Activated CD8-positive, alpha-beta memory T cell treated with anti-CD3 and anti-CD28 coated beads, Interleukin-2, amount 50 U/mL, for 4 hours (primary cell): Measurements from ENCODE around the gene YPEL4.
A peak's percentile ranks its signal among the peaks of the same experiment; 100 is the strongest.
"Not testable (repeated sequence)": the region's sequence is repeated elsewhere in the genome, so short reads cannot be mapped to it uniquely, and the experiment has no call there.

ENCODE experiments used
- DNase-seq: peaks from one replicate; pipeline ENCODE4 v3.0.0-alpha.2; 2020

Gene YPEL4, protein sequence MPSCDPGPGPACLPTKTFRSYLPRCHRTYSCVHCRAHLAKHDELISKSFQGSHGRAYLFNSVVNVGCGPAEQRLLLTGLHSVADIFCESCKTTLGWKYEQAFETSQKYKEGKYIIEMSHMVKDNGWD

GRCh38 chr11:57649826-57650738, at the start of gene YPEL4:
TSS of gene YPEL4 (minus strand) at chr11:57649912. CDS start at chr11:57647107, 2,805 bp downstream.
- DNase-seq: peak; percentile 68

GRCh38 chr11:57698843-57699365, 49.2 kb upstream of the YPEL4 start:
- no peak for DNase-seq

DNA sequence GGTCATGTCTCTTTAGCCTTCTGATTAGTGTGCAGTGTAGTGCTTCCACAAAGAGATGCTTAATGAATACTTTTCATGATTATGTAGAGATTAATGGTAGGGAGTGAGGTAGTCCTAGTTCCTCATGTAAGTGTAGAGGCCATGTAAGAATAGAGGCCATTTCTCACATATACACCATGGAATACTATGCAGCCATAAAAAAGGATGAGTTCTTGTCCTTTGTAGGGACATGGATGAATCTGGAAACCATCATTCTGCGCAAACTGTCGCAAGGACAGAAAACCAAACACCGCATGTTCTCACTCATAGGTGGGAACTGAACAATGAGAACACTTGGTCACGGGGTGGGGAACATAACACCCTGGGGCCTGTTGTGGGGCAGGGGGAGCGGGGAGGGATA, 40.8 kb upstream of the YPEL4 start:
- DNase-seq: not testable (repeated sequence)

- DNase-seq: no peak
Measured at GRCh38 chr11:57681168-57681567, 31.5 kb upstream of the YPEL4 start.

DNA sequence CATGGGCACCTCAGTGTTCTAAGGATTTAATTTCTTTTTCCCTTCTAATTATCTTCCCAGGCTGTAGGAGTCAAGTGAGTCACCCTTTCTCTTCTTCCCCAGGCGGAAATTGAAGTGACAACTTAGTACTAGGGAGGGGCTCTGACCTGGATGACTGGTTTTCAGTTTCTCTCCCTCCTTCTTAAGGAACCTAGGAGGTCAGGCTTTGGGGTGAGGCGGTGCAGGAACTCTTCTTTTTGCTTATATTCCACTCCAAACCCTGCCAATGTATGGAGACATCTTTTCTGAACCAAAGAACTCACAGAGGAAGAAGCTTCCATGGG, 30.8 kb upstream of the YPEL4 start:
- no peak for DNase-seq

GRCh38 chr11:57679396-57679795, 29.7 kb upstream of the YPEL4 start:
- no peak for DNase-seq

DNA sequence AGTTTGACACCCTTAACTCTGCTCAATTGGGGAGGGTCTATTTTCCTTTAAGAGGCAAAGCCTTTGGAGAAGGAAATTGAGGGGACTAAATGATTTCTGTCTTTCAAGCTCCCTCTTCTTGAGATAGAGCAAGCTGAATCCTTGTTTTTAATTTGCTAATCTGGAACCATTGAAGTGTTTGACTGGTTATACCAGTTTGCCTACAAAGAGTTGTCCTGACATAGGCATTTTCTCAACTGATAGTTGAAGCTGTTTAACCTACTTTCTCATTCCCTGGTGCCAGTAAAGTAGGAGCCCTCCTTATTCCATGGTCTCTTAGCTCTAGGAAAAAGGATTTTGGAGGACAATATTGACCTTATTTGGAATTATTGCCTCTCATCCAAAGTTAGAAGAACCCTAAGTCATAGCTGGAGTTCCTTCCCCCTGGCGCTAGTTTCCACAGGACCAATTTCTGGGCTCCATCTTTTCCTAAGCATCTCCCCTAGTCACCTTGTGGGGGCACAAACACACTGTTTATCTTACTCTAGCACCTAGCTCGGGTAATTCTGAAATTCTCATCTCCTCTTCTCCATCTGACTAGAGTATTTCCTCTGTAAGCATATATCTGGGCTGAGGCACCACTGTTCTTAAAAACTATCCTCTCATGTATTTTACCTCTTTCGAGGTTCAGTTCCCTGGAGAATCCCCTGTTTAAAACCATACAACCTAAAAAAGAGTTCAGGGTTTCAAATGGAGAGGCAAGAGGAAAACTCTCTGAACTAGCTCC, 25.6 kb upstream of the YPEL4 start:
- DNase-seq: no peak

DNA sequence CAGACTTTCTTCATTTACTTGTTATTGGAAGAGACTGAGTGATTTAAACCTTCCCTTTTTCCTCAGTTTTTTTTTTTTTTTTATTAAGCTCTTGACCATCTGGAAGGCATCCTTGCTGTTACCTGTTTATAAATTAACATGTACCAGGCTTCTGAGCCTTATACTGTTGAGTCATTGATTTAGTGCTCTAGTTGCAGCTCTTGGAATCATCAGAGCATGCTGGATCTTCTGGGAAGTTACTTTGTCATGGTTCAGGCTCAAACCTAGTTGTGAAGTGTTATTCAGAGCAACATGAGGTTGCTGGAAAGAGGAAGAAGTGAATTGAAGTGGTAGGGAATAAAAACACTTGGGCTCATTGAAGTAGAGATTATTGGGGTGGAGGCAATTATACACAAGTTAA, 24.5 kb upstream of the YPEL4 start:
- no peak for DNase-seq

GRCh38 chr11:57668434-57668782, 18.7 kb upstream of the YPEL4 start:
- no peak for DNase-seq

DNA sequence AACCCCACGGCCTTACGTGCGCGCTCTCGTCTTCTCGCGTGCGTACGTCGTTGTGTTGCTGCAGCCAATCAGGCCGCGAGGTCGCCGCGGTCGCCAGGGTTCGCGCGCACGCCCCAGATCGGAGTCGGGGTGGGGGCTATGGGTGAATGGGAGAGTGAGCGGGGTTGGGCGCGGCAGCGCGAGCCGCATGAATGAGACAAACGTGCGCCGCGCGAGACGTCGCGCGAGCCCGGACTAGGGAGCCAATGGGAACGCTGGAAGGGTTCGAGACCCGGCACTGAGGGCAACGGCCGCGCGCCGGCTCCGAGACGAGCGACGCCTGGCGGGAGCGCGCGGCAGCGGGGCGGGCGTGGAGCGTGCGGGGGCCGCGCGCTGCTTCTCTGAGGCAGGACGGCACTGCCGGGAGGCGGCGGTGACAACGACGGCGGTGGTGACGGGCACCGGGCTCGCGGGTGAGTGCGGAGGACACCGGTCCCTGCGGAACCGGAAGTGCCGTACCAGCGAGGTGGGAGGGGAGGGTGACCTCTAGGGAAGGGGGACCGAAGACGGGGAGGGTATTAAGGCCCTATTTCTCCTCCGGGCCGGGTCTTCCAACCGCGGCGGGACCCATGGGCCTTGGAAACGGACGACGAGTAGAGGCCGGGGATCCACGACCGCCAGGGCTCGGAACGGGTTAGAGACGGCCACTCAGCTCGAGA, 18.2 kb upstream of the YPEL4 start, which contains the start of gene ZDHHC5:
TSS of gene ZDHHC5 (plus strand) at position 379 of the 698 bp plus-strand sequence. CDS start 4,977 bp downstream, outside the sequence.
- peak; percentile 100 for DNase-seq

- DNase-seq: peak; percentile 88
Measured at GRCh38 chr11:57667117-57667735, 17.5 kb upstream of the YPEL4 start.

GRCh38 chr11:57663975-57664374, 14.3 kb upstream of the YPEL4 start:
- no peak for DNase-seq

DNA sequence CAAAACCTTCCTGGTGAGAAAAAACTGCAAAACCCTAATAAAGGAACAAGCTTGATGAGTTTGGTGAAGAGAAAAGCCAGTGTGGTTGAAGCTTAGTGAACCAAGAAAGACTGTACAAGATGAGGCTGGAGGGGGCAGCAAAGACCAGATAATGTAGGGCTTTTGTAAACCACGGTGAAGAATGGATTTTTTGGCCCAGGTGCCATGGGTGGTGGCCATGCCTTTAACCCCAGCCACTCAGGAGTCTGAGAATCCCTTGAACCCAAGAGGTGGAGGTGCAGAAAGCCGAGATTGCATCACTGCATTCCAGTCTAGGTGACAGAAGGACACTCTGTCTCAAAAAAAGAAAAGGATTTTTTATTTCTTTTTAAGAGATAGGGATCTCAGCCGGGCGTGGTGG, 13.2 kb upstream of the YPEL4 start:
- DNase-seq: no peak

- DNase-seq: no peak
Measured at GRCh38 chr11:57659669-57660068, 10.0 kb upstream of the YPEL4 start.

DNA sequence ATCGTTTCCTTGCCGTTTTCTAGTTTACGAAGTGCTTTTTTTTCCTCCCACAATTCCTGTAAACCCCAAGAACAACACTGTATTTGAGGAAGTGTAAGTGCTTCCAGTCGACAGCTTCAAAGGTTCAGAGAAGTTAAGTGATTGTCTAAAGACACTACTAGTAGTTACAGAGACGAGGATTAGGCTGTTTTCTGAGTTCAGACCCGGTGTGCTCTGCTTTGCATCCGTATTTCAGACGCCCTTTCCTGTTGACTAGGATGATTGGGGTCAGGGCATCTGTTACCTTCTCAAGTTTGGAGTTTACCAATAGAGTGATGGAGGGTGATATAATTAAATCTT, 8.3 kb upstream of the YPEL4 start:
- no peak for DNase-seq

DNA sequence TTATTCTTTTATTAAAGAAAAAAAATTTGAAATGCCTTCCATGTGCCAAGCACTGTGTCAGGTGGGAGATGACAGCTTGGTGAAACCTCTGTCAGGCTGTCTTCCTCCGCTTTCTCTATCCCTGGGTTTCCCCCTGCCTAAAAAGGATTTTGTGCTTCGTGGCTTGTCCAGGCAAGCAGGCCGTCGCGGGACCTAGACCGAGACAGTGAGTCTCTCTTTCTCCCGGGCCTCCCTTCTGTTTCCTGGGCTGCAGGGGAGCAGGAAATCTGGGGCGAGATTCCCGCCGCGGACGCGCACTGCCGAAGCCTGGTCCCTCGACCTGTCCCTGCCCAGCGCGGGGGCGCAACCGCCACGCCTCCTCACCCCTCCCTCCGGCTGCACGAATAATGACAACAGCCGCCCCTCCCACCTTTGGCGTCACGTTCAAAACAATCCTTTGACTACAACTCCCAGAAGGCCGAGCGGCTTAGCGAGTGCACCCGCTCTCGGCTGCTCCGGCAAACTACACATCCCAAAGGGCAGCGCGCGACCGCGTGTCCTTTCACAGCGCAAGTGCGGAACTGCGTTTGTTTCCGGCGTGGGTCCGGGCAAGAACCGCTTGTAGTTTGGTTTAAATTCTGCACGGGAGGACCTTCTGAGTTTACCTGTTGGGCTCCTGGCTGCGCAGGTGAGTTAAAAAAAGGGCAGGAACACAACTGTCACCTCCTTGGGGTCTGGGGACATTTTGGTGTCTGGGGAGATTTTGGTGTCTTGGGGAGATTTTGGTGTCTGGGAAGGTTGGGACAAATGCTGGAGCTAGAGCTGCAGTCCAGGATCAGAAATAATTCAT, 7.7 kb upstream of the YPEL4 start, which contains the start of gene CLP1:
TSS of gene CLP1 (plus strand) at position 569 of the 829 bp plus-strand sequence. CDS start 1,715 bp downstream, outside the sequence.
- DNase-seq: peak; percentile 99

- no peak for DNase-seq
Measured at GRCh38 chr11:57656885-57657193, 7.1 kb upstream of the YPEL4 start.

- no peak for DNase-seq
Measured at GRCh38 chr11:57653163-57653562, 3.5 kb upstream of the YPEL4 start.

GRCh38 chr11:57652662-57653061, 3.0 kb upstream of the YPEL4 start:
- no peak for DNase-seq

DNA sequence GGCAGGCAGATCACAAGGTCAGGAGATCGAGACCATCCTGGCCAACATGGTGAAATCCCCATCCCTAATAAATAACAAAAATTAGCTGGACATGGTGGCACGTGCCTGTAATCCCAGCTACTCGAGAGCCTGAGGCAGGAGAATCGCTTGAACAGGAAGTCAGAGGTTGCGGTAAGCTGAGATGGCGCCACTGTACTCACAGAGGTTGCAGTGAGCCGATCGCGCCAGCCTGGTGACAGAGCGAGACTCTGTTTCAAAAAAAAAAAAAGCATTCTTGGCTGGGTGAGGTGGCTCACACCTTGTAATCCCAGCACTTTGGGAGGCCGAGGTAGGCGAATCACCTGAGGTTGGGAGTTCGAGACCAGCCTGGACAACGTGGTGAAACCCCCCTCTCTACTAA, 2.5 kb upstream of the YPEL4 start:
- not testable (repeated sequence) for DNase-seq

DNA sequence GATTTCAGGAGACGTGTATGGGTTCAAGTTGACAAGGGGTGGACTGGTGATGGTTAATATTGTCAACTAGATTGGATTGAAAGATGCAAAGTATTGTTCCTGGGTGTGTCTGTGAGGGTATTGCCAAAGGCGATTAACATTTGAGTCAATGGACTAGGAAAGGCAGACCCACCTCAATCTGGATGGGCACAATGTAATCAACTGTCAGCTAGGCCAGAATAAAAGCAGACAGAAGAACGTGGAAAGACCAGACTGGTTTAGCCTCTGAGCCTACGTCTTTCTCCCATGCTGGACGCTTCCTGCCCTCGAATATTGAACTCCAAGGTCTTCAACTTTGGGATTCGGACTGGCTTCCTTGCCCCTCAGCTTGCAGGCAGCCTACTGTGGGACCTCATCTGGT, 1.7 kb upstream of the YPEL4 start:
- DNase-seq: no peak

GRCh38 chr11:57650739-57651090, 1.0 kb upstream of the YPEL4 start:
- no peak for DNase-seq
